ENCODE results near the gene SV2C. TPM values are rescaled to one million over a fixed set of nuclear protein-coding genes. Genes with fewer than 3 reads are reported as not detected.
A peak's percentile ranks its signal among the peaks of the same experiment; 100 is the strongest.

Gene SV2C
- total and polyA plus RNA-seq, 2 donors (not counting 1 experiment from before 2014, with no cell fraction given) = not detected

DNA sequence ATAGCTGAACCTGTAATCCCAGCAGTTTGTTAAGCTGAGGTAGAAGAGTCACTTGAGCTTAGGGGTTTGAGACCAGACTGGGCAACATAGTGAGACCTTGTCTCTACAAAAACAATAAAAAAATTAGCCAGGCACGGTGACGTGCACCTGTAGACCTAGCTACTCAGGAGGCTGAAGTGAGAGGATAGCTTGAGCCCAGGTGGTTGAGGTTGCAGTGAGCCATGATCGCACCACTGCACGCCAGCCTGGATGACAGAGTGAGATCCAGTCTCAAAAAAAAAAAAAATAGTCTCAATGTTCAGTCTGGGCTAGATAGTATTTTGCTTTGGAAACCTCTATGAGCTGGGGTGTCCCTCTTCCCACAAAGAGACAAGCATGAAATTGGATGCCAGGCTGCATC, 268.0 kb downstream of the SV2C start:
- Histone ChIP-seq H3K4me2 (replicated peaks; ENCODE audit: low read depth, low read length, poor library complexity, severe bottlenecking) (peak overlapping the region; percentile 42), H4K20me1 (ENCODE audit: control insufficient read depth, insufficient read depth, low read length, poor library complexity, severe bottlenecking) (no peaks in the 10 kb centered on the region), H3K36me3 (replicated peaks in 1 of 2; ENCODE audit: control extremely low read depth in 1 of 2, control insufficient read depth in 1 of 2, extremely low read depth in 1 of 2, insufficient read depth in 2 of 2, low read length in 1 of 2) (no peaks in the 10 kb centered on the region), H3K9ac (ENCODE audit: low read length) (no peak overlapping the region), H2AFZ (ENCODE audit: insufficient read depth, low read depth, low read length, poor library complexity, severe bottlenecking) (no peak overlapping the region), H3K27me3 (replicated peaks in 1 of 4; ENCODE audit: control extremely low read depth in 1 of 4, control insufficient read depth in 3 of 4, insufficient read depth in 4 of 4, low read length in 3 of 4) (peaks cover 0 to 7% (median 1%) of the 10 kb centered on the region in 4 experiments), H3K9me3 (ENCODE audit: control extremely low read depth in 1 of 3, control insufficient read depth in 2 of 3, insufficient read depth in 1 of 3, low read length in 2 of 3) (no peaks in the 10 kb centered on the region), H3K79me2 (ENCODE audit: control insufficient read depth, insufficient read depth, low read length) (no peaks in the 10 kb centered on the region), H3K4me3 (ENCODE audit: control extremely low read depth in 1 of 5, extremely low read depth in 1 of 5, insufficient read depth in 1 of 5, low read depth in 2 of 5, low read length in 4 of 5) (no peak overlapping the region), H3K4me1 (ENCODE audit: control insufficient read depth in 2 of 2, insufficient read depth in 2 of 2, low read length in 2 of 2) (peaks cover 16 to 20% of the 10 kb centered on the region in 2 donors), H3K27ac (ENCODE audit: low read length in 2 of 2) (no peak overlapping the region)
- ATAC-seq (ENCODE audit: low read depth) (peak; percentile 21), DNase-seq (no peak)
- ChIA-PET POLR2A (interaction anchor here (1.0 kb wide), 1 partner anchor 52 kb away, joined by 5 read pairs; the partner anchor contains the start of gene IQGAP2), CTCF (interaction anchor here (0.9 to 1.3 kb wide), 4 partner anchors 11 to 52 kb away, joined by 3 to 5 read pairs (median 4); partner anchors contain the start of gene IQGAP2)
- WGBS (ENCODE audit: insufficient coverage) = 57% methylated on average over 3 of the region's 4 CpGs
- Mint-ChIP-seq H3K27ac (peak overlapping the region; percentile 46), H3K4me1 (peaks cover 18% of the 10 kb centered on the region), H3K4me3 (peak overlapping the region; percentile 46), H3K27me3 (peaks cover 4% of the 10 kb centered on the region), H3K9me3 (ENCODE audit: insufficient read depth) (no peaks in the 10 kb centered on the region)
- intact Hi-C loops (cut with micrococcal nuclease) = loop anchor here (1.0 kb wide), 1 partner anchor 51 kb away; no protein-coding TSS in a partner anchor
- no peak for TF ChIP-seq EZH2 (IDR thresholded peaks at IDR 0.05; ENCODE audit: borderline replicate concordance, insufficient read depth, low read depth, low read length, poor library complexity, severe bottlenecking)
- TF ChIP-seq, protein P1, sequence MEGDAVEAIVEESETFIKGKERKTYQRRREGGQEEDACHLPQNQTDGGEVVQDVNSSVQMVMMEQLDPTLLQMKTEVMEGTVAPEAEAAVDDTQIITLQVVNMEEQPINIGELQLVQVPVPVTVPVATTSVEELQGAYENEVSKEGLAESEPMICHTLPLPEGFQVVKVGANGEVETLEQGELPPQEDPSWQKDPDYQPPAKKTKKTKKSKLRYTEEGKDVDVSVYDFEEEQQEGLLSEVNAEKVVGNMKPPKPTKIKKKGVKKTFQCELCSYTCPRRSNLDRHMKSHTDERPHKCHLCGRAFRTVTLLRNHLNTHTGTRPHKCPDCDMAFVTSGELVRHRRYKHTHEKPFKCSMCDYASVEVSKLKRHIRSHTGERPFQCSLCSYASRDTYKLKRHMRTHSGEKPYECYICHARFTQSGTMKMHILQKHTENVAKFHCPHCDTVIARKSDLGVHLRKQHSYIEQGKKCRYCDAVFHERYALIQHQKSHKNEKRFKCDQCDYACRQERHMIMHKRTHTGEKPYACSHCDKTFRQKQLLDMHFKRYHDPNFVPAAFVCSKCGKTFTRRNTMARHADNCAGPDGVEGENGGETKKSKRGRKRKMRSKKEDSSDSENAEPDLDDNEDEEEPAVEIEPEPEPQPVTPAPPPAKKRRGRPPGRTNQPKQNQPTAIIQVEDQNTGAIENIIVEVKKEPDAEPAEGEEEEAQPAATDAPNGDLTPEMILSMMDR (IDR thresholded peaks at IDR 0.05) = no peak

DNA sequence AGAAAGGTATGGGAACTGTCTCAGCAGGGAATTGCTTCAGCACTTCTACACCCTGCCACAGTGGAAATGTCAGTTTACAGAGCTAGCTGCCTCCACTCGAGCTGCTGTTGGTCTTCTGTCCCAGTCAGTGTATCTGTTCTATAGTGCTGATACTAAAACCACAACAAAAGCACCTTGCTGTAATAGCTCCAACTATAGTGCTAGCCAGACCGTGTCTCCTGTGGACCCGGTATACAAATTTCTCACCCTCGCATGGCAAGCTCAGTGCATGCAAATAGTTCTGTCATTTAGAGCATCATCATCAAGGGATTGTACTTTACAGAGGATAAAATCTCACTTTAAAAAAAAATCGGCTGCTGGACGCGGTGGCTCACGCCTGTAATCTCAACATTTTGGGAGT, 268.4 kb downstream of the SV2C start:
- 0% methylated on average over 4 of the region's 8 CpGs for WGBS (ENCODE audit: insufficient coverage)
- Mint-ChIP-seq H3K4me1 (peaks cover 18% of the 10 kb centered on the region), H3K27me3 (peaks cover 4% of the 10 kb centered on the region), H3K27ac (peak overlapping the region; percentile 46), H3K9me3 (ENCODE audit: insufficient read depth) (no peaks in the 10 kb centered on the region), H3K4me3 (peak overlapping the region; percentile 46)
- H2AFZ ChIP-seq (ENCODE audit: insufficient read depth, low read depth, low read length, poor library complexity, severe bottlenecking) = no peak overlapping the region
- POLR2A ChIA-PET = interaction anchor here (1.0 kb wide), 1 partner anchor 52 kb away, joined by 5 read pairs; the partner anchor contains the start of gene IQGAP2
- no peak overlapping the region for H3K9ac ChIP-seq (ENCODE audit: low read length)
- no peak overlapping the region for H3K27ac ChIP-seq (ENCODE audit: low read length in 2 of 2)
- CTCF ChIA-PET = interaction anchor here (0.9 to 1.3 kb wide), 4 partner anchors 12 to 52 kb away, joined by 3 to 5 read pairs (median 4); partner anchors contain the start of gene IQGAP2
- peak; percentile 95 for ATAC-seq (ENCODE audit: low read depth)
- H3K9me3 ChIP-seq (ENCODE audit: control extremely low read depth in 1 of 3, control insufficient read depth in 2 of 3, insufficient read depth in 1 of 3, low read length in 2 of 3) = no peaks in the 10 kb centered on the region
- H3K27me3 ChIP-seq (replicated peaks in 1 of 4; ENCODE audit: control extremely low read depth in 1 of 4, control insufficient read depth in 3 of 4, insufficient read depth in 4 of 4, low read length in 3 of 4) = peaks cover 0 to 7% (median 1%) of the 10 kb centered on the region in 4 experiments
- no peak overlapping the region for H3K4me3 ChIP-seq (ENCODE audit: control extremely low read depth in 1 of 5, extremely low read depth in 1 of 5, insufficient read depth in 1 of 5, low read depth in 2 of 5, low read length in 4 of 5)
- peak; percentile 78 for DNase-seq
- H4K20me1 ChIP-seq (ENCODE audit: control insufficient read depth, insufficient read depth, low read length, poor library complexity, severe bottlenecking) = no peaks in the 10 kb centered on the region
- TF ChIP-seq, protein P1 (IDR thresholded peaks at IDR 0.05) = no peak
- no peak for TF ChIP-seq EZH2 (IDR thresholded peaks at IDR 0.05; ENCODE audit: borderline replicate concordance, insufficient read depth, low read depth, low read length, poor library complexity, severe bottlenecking)
- H3K4me1 ChIP-seq (ENCODE audit: control insufficient read depth in 2 of 2, insufficient read depth in 2 of 2, low read length in 2 of 2) = peaks cover 16 to 20% of the 10 kb centered on the region in 2 donors
- H3K36me3 ChIP-seq (replicated peaks in 1 of 2; ENCODE audit: control extremely low read depth in 1 of 2, control insufficient read depth in 1 of 2, extremely low read depth in 1 of 2, insufficient read depth in 2 of 2, low read length in 1 of 2) = no peaks in the 10 kb centered on the region
- no peaks in the 10 kb centered on the region for H3K79me2 ChIP-seq (ENCODE audit: control insufficient read depth, insufficient read depth, low read length)
- intact Hi-C loops (cut with micrococcal nuclease) = loop anchor here (1.0 kb wide), 1 partner anchor 51 kb away; no protein-coding TSS in a partner anchor
- H3K4me2 ChIP-seq (replicated peaks; ENCODE audit: low read depth, low read length, poor library complexity, severe bottlenecking) = peak overlapping the region; percentile 42
